DMS153 treated with DMSO at 0.1 percent for 48 hours (cell line): Measurements from ENCODE around the gene DAW1.
A peak's percentile ranks its signal among the peaks of the same experiment; 100 is the strongest.
"Not testable (repeated sequence)": the region's sequence is repeated elsewhere in the genome, so short reads cannot be mapped to it uniquely, and the experiment has no call there.

Experiments used
- DNase-seq: peaks from one replicate; lab custom pipeline; 2025; ENCODE audit not compliant: unreplicated experiment; lab: John Stamatoyannopoulos, UW

Gene DAW1

GRCh38 chr2:227908266-227909054 lies 37.0 kb downstream of the DAW1 start:
- DNase-seq: no peak

GRCh38 chr2:227914362-227914761 lies 42.9 kb downstream of the DAW1 start:
- DNase-seq: no peak

- no peak for DNase-seq
Observed at GRCh38 chr2:227921648-227922047, 50.2 kb downstream of the DAW1 start.

- no peak for DNase-seq
Observed at GRCh38 chr2:227932001-227932400, 60.6 kb downstream of the DAW1 start.

GRCh38 chr2:227932403-227932802 lies 61.0 kb downstream of the DAW1 start:
- no peak for DNase-seq

- peak; percentile 7 for DNase-seq
Observed at GRCh38 chr2:227933884-227934283, 62.5 kb downstream of the DAW1 start.

GRCh38 chr2:227936249-227936648 lies 64.8 kb downstream of the DAW1 start:
- not testable (repeated sequence) for DNase-seq

GRCh38 chr2:227939271-227940027 lies 68.0 kb downstream of the DAW1 start:
- DNase-seq: peak; percentile 12

- DNase-seq: no peak
Observed at GRCh38 chr2:227942021-227942420, 70.6 kb downstream of the DAW1 start.

- no peak for DNase-seq
Observed at GRCh38 chr2:227942965-227943364, 71.5 kb downstream of the DAW1 start.

- no peak for DNase-seq
Observed at GRCh38 chr2:227960317-227960716, 88.9 kb downstream of the DAW1 start.

GRCh38 chr2:227971619-227972230 lies 100.3 kb downstream of the DAW1 start:
- no peak for DNase-seq

- DNase-seq: no peak
Observed at GRCh38 chr2:227973241-227973640, 101.8 kb downstream of the DAW1 start.
